G401.6 (cell line): ENCODE results near the gene SERPINI2.
A peak's percentile ranks its signal among the peaks of the same experiment; 100 is the strongest.
"Not testable (repeated sequence)": the region's sequence is repeated elsewhere in the genome, so short reads cannot be mapped to it uniquely, and the experiment has no call there.

Experiments used
- FAIRE-seq: peaks from 2 replicates; lab custom pipeline; 2012; peaks lifted over from hg19 to GRCh38; lab: Jason Lieb, UNC

SERPINI2 gene

DNA sequence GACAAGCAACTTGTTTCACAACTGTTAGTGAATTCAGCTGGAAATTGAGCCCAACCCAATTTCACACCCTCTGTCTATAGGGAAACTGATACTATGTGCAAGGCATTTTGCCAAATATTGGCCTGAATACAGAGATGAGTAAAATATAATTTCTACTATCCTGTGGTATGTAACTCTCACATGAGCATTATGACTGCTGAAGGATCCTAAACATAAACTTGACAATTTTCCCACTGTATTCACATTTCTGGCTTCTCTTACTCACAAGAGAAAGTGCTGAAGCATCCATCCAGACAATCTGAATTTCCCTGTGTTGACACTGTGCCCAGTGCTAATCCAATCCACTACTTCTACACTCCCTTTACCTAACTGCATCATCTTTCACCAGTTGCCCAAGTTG, 28.4 kb downstream of the SERPINI2 start:
- FAIRE-seq, result no peak

DNA sequence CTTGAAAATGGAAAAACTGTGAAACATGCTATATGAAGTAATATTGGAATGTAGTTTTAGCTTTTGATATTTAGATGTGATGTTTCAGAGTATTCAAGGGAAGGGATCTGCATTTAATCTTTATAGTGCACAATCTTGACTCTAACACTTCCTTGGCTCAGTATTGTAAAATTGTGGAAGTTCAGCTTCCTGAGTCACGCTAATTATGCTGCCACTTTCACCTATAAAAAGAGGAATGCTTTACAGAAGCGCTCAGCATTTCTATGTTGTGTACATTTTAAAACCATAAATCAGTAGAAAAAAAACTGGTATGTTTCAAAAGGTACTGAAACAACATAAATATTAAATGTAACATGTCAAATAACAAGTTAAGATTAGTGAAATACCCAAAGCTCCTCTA, 32.6 kb downstream of the SERPINI2 start:
- FAIRE-seq, result no peak

DNA sequence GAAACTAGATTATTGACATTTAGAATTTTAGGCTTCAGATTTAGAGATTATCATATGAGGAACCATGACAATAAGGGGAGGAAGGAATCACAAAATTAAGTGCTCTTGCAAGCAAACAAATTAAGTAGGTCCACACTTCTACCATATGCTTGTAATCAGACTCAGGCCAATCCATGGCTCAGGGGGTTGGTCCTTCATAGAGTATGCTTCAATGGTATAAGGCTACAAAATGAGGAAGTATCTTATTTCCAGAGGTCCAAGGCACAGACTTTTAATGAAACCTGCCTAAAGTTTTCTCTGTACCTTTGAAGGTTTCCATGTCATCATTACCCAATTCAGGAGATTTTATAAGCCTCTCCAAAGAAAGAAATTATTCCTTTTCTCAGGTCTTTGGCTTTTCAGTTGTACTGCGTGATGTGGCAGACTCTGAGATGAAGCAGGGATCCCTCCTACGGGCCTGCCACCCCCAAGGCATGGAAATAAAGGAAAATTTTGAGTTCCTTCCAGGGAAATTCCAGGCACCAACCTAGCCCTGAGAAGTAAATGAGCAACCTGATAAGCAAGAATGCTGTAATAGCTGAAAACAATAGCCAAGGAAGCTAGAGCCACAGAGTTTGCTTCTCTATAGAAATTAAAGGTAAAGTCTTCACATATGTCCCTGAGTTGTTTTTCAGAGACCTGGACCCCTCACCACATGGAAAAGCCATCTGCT, 36.3 kb downstream of the SERPINI2 start:
- no peak for FAIRE-seq

DNA sequence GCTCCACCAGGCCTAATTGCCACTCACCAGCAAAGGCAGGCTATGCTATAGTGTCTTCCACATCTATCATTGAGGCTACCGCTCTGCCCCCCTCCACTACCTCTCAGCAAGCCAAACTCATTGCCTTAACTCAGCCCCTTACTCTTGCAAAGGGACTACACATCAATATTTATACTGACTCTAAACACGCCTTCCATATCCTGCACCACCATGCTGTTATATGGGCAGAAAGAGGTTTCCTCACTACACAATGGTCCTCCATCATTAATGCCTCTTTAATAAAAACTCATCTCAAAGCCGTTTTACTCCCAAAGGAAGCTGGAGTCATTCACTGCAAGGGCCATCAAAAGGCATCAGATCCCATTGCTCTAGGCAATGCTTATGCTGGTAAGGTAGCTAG, 46.9 kb downstream of the SERPINI2 start:
- FAIRE-seq, result not testable (repeated sequence)

DNA sequence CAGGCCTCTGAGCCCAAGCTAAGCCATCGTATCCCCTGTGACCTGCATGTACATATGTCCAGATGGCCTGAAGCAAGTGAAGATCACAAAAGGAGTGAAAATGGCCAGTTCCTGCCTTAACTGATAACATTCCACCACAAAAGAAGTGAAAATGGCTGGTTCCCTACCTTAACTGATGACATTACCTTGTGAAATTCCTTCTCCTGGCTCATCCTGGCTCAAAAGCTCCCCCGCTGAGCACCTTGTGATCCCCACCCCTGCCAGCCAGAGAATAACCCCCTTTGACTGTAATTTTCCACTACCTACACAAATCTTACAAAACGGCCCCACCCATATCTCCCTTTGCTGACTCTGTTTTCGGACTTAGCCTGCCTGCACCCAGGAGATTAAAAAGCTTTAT, 51.4 kb downstream of the SERPINI2 start:
- FAIRE-seq, result not testable (repeated sequence)

DNA sequence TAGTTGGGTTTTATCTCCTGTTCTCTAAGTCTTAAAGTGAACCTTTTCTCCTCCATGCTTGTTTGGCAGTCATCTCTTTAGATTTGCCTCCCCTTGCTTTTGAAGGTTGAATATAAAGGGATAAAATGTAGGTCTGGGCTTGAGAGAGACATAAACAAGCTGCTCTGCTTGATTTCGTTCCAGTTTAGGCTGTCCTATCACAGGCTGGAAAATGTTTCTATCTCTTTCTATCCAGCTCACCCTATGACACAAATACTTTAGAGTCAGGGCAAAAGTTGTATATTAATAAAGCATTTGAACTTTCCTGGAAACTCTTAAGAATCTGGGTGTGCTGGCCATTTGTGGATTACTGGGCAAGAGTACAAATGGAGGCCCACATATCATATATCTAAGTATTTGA, 64.2 kb downstream of the SERPINI2 start:
- FAIRE-seq, result no peak

DNA sequence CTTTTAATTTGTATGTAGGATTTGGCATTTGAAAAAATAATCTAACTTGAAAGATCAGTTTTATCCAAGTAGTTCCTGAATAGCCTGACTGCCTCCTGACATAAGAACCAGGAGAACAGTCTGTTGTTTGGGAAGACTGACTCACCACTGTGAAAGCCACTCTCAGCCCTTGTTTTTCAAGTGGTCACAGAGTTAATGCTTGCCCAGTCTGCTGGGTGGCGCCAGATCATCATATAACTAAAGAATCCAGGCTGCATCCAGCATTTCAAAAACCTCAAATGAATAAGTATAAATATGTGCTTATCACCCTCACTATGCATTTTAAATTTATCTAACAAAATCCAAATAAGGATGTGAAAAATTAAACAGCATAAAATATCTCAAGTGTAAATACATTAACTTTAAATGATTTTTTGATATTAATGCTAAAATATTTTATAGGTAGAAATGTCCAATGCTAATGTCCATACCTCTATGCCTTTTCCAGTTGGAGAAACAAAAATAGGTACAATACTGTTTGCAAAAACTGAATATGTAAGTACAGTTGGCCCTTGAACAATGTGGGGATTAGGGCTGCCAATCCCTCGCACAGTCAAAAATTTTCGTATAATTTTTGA, 66.9 kb downstream of the SERPINI2 start:
- FAIRE-seq, result no peak

DNA sequence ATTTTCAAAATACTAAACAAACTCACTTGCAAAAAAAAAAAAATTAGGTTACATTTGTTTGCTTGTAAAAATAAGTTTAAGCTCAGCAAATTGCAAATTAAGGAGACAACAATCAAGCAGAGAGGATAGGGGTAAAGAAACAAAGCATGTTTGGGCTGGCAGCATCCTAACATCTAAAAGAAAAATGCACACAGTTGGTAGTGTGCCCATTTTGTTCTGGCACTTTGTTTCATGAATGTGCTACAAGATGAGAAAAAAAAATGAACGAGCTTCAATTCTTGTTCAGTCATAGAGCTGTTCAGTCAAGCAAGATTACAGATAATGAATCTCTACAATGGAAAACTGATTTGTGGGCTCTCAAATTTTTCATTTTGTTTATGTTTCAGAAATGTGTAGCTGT, 76.0 kb downstream of the SERPINI2 start:
- FAIRE-seq, result no peak

DNA sequence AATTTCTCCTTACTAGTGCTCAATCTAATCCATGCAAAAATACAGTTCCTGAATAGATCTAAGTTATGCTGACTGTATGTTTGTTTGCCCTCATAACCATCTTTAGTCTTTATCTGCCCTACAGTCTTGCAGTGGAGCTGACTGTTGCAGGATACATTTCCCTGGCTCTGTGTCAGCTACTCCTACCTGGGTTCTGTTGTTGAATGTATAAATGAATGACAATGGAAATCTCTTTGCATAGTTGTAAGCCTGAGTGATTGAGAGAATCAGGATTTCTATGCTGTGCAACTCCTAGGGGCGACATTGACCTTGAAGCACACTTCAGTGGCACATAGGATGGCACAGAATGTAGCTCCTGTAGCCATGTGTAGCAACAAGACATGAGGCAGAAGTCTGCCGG, 77.8 kb downstream of the SERPINI2 start:
- FAIRE-seq, result no peak

DNA sequence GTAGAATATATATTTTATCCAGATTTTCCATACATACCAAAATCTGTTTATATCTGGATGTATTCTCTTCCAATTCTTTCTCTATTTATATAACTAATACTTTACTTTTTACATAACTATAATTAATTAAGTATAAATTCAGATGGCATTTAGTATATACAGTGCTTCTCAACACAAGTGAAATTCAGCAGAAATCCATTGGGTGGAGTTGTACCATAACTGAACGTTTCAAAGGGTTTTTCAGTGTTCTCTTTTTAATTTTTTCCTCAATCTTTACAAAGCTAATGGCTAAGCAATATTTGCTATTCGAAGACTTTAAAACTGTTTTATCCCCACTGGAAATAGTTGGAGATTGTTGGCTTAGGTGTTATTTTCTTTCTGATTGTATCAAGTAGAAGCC, 79.8 kb downstream of the SERPINI2 start:
- peak; percentile 3 for FAIRE-seq
